ENCODE results near the gene ZNHIT2.

- TF ChIP-seq, protein P1, sequence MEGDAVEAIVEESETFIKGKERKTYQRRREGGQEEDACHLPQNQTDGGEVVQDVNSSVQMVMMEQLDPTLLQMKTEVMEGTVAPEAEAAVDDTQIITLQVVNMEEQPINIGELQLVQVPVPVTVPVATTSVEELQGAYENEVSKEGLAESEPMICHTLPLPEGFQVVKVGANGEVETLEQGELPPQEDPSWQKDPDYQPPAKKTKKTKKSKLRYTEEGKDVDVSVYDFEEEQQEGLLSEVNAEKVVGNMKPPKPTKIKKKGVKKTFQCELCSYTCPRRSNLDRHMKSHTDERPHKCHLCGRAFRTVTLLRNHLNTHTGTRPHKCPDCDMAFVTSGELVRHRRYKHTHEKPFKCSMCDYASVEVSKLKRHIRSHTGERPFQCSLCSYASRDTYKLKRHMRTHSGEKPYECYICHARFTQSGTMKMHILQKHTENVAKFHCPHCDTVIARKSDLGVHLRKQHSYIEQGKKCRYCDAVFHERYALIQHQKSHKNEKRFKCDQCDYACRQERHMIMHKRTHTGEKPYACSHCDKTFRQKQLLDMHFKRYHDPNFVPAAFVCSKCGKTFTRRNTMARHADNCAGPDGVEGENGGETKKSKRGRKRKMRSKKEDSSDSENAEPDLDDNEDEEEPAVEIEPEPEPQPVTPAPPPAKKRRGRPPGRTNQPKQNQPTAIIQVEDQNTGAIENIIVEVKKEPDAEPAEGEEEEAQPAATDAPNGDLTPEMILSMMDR (IDR thresholded peaks at IDR 0.05) = no peak
- no peak for TF ChIP-seq POLR2A (IDR thresholded peaks at IDR 0.05)
Observed at GRCh38 chr11:65089621-65090020, 27.9 kb downstream of the ZNHIT2 start.
